WI38 (cell line): ENCODE data around the gene CACNB2.

Source experiments
- H3K4me3 ChIP-seq: 2 replicates; pipeline ENCODE4 v1.5.1; 2011; ENCODE audit warnings: low read depth, mild to moderate bottlenecking, control low read depth, low read length
- TF ChIP-seq, protein P1 (sequence below): IDR thresholded peaks from 2 replicates; pipeline ENCODE4 v1.5.1; 2012; ENCODE audit warnings: low read depth, mild to moderate bottlenecking, control low read depth, low read length

CACNB2 gene

DNA sequence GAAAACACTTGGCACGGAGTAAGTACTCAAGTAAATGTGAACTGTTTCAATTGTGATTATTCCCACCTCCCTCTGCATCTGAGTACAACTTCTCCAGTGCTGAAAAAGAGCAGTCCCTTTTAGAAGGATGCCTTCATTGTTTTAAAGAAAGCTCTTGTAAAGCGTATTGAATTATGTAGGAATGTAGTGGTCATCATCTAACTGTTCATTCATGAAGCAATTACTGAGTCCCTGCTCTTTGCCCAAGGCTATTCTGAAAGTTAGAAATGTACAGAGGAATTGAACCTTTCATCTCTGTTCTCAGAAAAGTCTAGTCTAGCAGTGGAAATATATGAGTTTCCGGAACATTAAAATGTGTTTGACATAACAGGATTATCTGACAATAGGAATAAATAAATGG lies 127.8 kb downstream of the CACNB2 start:
- TF ChIP-seq, protein P1, sequence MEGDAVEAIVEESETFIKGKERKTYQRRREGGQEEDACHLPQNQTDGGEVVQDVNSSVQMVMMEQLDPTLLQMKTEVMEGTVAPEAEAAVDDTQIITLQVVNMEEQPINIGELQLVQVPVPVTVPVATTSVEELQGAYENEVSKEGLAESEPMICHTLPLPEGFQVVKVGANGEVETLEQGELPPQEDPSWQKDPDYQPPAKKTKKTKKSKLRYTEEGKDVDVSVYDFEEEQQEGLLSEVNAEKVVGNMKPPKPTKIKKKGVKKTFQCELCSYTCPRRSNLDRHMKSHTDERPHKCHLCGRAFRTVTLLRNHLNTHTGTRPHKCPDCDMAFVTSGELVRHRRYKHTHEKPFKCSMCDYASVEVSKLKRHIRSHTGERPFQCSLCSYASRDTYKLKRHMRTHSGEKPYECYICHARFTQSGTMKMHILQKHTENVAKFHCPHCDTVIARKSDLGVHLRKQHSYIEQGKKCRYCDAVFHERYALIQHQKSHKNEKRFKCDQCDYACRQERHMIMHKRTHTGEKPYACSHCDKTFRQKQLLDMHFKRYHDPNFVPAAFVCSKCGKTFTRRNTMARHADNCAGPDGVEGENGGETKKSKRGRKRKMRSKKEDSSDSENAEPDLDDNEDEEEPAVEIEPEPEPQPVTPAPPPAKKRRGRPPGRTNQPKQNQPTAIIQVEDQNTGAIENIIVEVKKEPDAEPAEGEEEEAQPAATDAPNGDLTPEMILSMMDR, result no peak
- H3K4me3 ChIP-seq, result no peak overlapping the region

DNA sequence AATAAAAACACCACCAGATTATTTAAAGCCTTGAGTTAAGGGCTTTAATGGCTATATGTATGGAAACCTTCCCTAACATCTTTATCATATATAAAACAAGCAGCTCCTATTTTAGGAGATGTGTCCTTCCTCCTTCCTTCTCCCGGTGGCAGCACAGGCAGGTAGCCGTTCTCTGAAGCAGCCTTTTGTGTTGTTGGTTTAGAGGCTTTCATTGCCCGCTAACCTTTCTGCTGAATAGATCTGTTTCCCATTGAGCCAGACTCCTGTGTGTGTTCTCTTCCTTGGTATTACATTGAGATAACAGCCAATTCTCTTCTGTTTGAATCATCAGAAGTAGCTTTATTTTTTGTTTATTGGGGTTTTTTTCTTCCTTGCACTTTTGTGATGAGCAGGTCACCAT lies 131.3 kb downstream of the CACNB2 start:
- no peak overlapping the region for H3K4me3 ChIP-seq
- TF ChIP-seq, protein P1, result no peak

DNA sequence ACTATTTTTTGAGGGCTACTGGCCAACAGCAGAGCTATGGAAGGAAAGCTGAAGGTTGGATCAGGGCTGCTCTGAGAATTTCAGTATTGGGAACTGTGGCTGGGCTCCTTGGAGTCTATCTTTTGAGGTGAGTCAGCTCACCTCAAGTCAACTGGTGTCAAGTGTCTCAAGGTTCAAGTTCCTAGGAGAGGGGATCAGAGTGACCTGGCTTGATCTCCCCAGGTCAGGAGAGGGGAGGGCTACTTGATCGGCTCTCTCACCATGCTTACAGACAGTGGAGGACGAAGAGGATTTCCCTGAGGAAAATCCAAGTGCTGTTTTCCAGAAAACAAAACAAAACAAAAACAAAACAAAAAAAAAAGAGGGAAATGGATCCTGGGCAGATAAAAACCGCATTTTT lies 132.8 kb downstream of the CACNB2 start:
- H3K4me3 ChIP-seq, result no peak overlapping the region
- TF ChIP-seq, protein P1, result no peak

DNA sequence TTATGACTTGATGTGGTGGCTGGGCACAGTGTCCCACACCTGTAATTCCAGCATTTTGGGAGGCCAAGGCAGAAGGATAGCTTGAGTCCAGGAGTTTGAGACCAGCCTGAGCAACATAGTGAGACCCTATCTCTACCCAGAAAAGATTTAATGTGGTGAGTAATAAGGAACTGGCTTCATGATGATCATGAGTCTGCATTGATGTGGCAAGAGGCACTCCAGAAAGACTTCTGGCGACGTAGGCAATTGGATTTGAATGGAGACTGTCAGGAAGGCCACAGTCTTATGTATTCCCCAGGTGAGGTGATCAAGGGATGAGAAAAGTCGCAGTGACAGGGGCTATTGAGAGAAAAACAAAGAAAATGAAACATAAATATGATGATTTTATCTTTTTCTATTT lies 138.0 kb downstream of the CACNB2 start:
- no peak overlapping the region for H3K4me3 ChIP-seq
- TF ChIP-seq, protein P1, result no peak

DNA sequence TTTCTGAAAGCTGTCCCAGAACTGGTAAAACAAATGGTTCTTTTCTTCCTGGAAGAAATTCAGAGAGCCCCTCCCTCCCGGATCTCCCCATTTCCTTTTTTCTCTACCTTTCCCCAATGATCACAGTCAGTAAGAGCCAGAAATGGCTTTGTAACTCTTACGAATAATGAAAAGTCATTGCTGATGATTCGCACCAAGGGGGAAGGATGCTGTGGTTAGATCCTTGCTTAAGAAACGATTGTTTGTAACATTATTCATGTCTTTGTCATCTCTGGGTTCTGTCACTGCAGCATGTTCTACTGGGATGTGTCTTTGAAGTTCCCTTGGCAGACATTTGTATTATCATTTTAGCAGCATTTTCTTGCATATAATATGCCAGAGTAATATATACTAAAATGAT lies 138.9 kb downstream of the CACNB2 start:
- TF ChIP-seq, protein P1, result no peak
- H3K4me3 ChIP-seq, result no peak overlapping the region

DNA sequence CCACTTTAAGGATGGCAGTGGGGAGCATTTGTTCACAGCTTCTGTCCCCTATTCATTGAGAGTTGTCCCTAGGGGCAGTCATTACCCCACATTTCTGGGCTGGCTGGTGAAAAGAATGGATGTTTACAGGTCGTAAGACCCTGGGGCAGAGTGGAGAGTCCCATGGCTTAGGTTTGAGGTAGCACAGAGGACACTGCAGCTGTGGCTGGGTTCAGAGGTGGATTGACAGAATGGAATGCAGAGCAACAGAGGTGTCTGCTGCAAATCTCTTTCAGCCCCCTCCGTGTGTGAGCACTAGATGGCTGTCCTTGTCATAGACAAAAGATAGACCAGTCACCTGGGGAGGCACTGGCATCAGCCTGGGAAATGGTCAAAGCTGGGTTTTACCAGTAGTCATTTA lies 141.9 kb downstream of the CACNB2 start:
- TF ChIP-seq, protein P1, result no peak
- no peak overlapping the region for H3K4me3 ChIP-seq

DNA sequence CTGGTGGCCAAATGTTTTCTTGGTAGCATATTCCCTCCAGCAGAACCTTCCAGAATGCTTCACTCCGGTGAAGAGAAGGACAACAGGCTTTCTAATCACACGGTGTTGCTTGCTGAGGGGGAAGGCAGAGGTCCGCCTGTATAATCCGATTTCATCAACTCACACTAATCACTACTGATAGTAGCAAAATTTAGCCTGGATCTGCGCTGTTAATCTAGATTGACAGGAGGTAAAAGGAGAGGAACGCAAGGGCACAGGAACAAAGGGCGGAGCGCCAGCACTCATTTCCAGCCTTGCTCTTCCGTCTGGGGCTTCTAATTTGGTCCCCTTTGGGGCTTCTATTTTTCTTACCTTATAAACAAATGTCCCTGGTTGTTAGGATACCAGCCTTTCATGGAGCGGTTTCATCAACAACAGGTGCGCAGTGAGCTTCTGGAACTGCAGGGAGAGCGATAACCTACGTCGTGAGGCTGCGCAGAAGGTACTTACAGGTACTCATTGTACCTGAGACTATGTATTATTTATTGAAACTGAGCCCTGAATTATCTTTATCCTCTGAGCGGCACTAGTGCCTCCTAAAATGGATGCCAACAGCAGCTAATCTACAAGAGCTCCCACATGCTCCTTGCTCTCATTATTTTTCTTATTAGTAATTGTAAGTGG lies 150.6 kb downstream of the CACNB2 start:
- H3K4me3 ChIP-seq, result no peak overlapping the region
- TF ChIP-seq, protein P1, result no peak
